HepG2 (cell line): ENCODE data around the gene CD163L1. TPM values are rescaled to one million over a fixed set of nuclear protein-coding genes. Genes with fewer than 3 reads are reported as not detected.

Experiments used
- ATAC-seq: fragments of 200-7000 bp; cut with Tn5 transposase; 3 replicates; pipeline ENCODE4 v1.9.1; 2020; ENCODE audit warnings: mild to moderate bottlenecking, moderate library complexity
- BruUV-seq: library from RNA; stranded (reverse); fragments of 400-500 nt; replicated peaks from 2 replicates; lab custom pipeline; 2021; lab: Mats Ljungman, UMichigan
- CTCF ChIA-PET: fragments of 300-600 bp; formaldehyde crosslinking; extraction: SDS; loops from one replicate; lab custom pipeline; 2021; ENCODE audit warnings: low total read pairs, inconsistent platforms, low intra/inter-chr PET ratio; lab: Yijun Ruan, JAX
- POLR2A ChIA-PET: fragments of 350-600 bp; sonication (Branson Sonifier 250); formaldehyde crosslinking; loops from one replicate; lab custom pipeline; 2020; ENCODE audit warnings: antibody characterized with exemption, inconsistent platforms; lab: Yijun Ruan, JAX
- DNase-seq: peaks from one replicate; pipeline ENCODE4 v3.0.0-alpha.2; 2015; ENCODE audit warnings: low spot score
- FAIRE-seq: peaks from 3 replicates; lab custom pipeline; 2011; peaks lifted over from hg19 to GRCh38; lab: Jason Lieb, UNC
- H2AFZ ChIP-seq: one replicate; pipeline ENCODE4 v1.6.1; 2011; ENCODE audit warnings: low read length, inconsistent platforms
- H3K27ac ChIP-seq: fragments of 300-600 bp; 3 replicates; pipeline ENCODE4 v1.8.0; 2011; ENCODE audit warnings: mixed run types, mild to moderate bottlenecking, mixed read lengths, low read length, inconsistent platforms; ENCODE audit not compliant: insufficient read depth; ENCODE audit errors: extremely low read length
- H3K27me3 ChIP-seq, 2 experiments: fragments of 200-600 bp in 1 of 2; 2 replicates in 1 of 2; 3 replicates in 1 of 2; pipeline versions ENCODE4 v1.6.0 to v1.8.0; 2011; ENCODE audit warnings: low read length in 2 of 2, mild to moderate bottlenecking in 2 of 2, moderate library complexity in 2 of 2, inconsistent platforms in 1 of 2; ENCODE audit not compliant: insufficient read depth in 2 of 2, control insufficient read depth in 1 of 2
- H3K36me3 ChIP-seq, 2 experiments: fragments of 200-600 bp in 1 of 2; replicated peaks in 1 of 2; 2 replicates in 1 of 2; 3 replicates in 1 of 2; pipeline versions ENCODE4 v1.5.1 to v1.8.0; 2011; ENCODE audit warnings: low read length in 2 of 2, inconsistent platforms in 1 of 2; ENCODE audit not compliant: insufficient read depth in 2 of 2, control insufficient read depth in 1 of 2
- H3K4me1 ChIP-seq: 2 replicates; pipeline ENCODE4 v1.5.1; 2012; ENCODE audit warnings: low read length, inconsistent platforms; ENCODE audit not compliant: insufficient read depth
- H3K4me2 ChIP-seq: 2 replicates; pipeline ENCODE4 v1.6.0; 2011; ENCODE audit warnings: low read depth, low read length, inconsistent platforms
- H3K4me3 ChIP-seq, 3 experiments: fragments of 200-600 bp in 1 of 3; sonication (generic), shearing (Covaris generic) in 1 of 3; replicated peaks in 1 of 3; 2 replicates each; pipeline ENCODE4 v1.5.1; 2011 to 2016; ENCODE audit warnings: low read length in 3 of 3, inconsistent platforms in 2 of 3, low read depth in 2 of 3, mild to moderate bottlenecking in 2 of 3, control low read depth in 1 of 3, mixed read lengths in 1 of 3; ENCODE audit not compliant: insufficient read depth in 1 of 3
- H3K79me2 ChIP-seq: one replicate; pipeline ENCODE4 v1.6.1; 2011; ENCODE audit warnings: low read length, inconsistent platforms; ENCODE audit not compliant: insufficient read depth
- H3K9ac ChIP-seq: 2 replicates; pipeline ENCODE4 v1.6.0; 2011; ENCODE audit warnings: mild to moderate bottlenecking, low read depth, low read length, inconsistent platforms; ENCODE audit not compliant: insufficient read depth
- H3K9me3 ChIP-seq: 2 replicates; pipeline ENCODE4 v1.5.1; 2012; ENCODE audit warnings: mild to moderate bottlenecking, low read length
- H4K20me1 ChIP-seq: 2 replicates; pipeline ENCODE4 v1.6.0; 2011; ENCODE audit warnings: inconsistent platforms, mild to moderate bottlenecking, low read length, moderate library complexity; ENCODE audit not compliant: insufficient read depth
- ARHGAP35 ChIP-seq: sonication (generic); formaldehyde crosslinking; IDR thresholded peaks from 2 replicates; pipeline ENCODE4 v1.9.0; 2022; ENCODE audit warnings: mild to moderate bottlenecking, inconsistent platforms, moderate library complexity, missing genetic modification reagents, borderline replicate concordance
- ATF7-NPFF ChIP-seq: sonication (generic); formaldehyde crosslinking; IDR thresholded peaks from 2 replicates; pipeline ENCODE4 v1.8.1; 2023; ENCODE audit warnings: mild to moderate bottlenecking, low read depth, missing genetic modification reagents, moderate library complexity
- DMTF1 ChIP-seq: sonication (generic); formaldehyde crosslinking; IDR thresholded peaks from 2 replicates; pipeline ENCODE4 v1.4.0; 2020; ENCODE audit warnings: mild to moderate bottlenecking, missing genetic modification reagents
- FUBP1 ChIP-seq: sonication (generic); formaldehyde crosslinking; IDR thresholded peaks from 2 replicates; pipeline ENCODE4 v1.5.1; 2020; ENCODE audit warnings: missing genetic modification reagents, mild to moderate bottlenecking, borderline replicate concordance
- GMEB1 ChIP-seq: sonication (generic); formaldehyde crosslinking; IDR thresholded peaks from 2 replicates; pipeline ENCODE4 v1.5.1; 2020; ENCODE audit warnings: missing genetic modification reagents, mild to moderate bottlenecking, borderline replicate concordance
- IRF2 ChIP-seq: IDR thresholded peaks from 2 replicates; pipeline ENCODE4 v1.6.1; 2018; ENCODE audit warnings: missing genetic modification reagents, missing compliant biosample characterization
- NPAS2 ChIP-seq: sonication (generic); formaldehyde crosslinking; IDR thresholded peaks from 2 replicates; pipeline ENCODE4 v1.8.0; 2022; ENCODE audit warnings: mild to moderate bottlenecking, missing genetic modification reagents, borderline replicate concordance
- ZBTB21 ChIP-seq: sonication (generic); formaldehyde crosslinking; IDR thresholded peaks from 2 replicates; pipeline ENCODE4 v1.4.0; 2020; ENCODE audit warnings: missing genetic modification reagents
- ZBTB42 ChIP-seq: sonication (generic); formaldehyde crosslinking; IDR thresholded peaks from 2 replicates; pipeline ENCODE4 v1.5.0; 2020; ENCODE audit warnings: mild to moderate bottlenecking, missing genetic modification reagents
- ZNF224 ChIP-seq: sonication (generic); formaldehyde crosslinking; IDR thresholded peaks from 2 replicates; pipeline ENCODE4 v1.5.0; 2020; ENCODE audit warnings: mild to moderate bottlenecking, missing genetic modification reagents
- ZNF33B ChIP-seq: sonication (generic); formaldehyde crosslinking; IDR thresholded peaks from 2 replicates; pipeline ENCODE4 v1.5.1; 2020; ENCODE audit warnings: mild to moderate bottlenecking, missing genetic modification reagents
- ZNF354B ChIP-seq: sonication (generic); formaldehyde crosslinking; IDR thresholded peaks from 2 replicates; pipeline ENCODE4 v1.8.0; 2022; ENCODE audit warnings: mild to moderate bottlenecking, missing genetic modification reagents
- ZNF446 ChIP-seq: sonication (generic); formaldehyde crosslinking; IDR thresholded peaks from 2 replicates; pipeline ENCODE4 v1.5.0; 2020; ENCODE audit warnings: mild to moderate bottlenecking, missing genetic modification reagents
- ZNF749 ChIP-seq: sonication (generic); formaldehyde crosslinking; IDR thresholded peaks from 2 replicates; pipeline ENCODE4 v1.8.0; 2022; ENCODE audit warnings: mild to moderate bottlenecking, missing genetic modification reagents, moderate library complexity, borderline replicate concordance
- ZNF772 ChIP-seq: sonication (generic); formaldehyde crosslinking; IDR thresholded peaks from 2 replicates; pipeline ENCODE4 v1.5.0; 2020; ENCODE audit warnings: mild to moderate bottlenecking, missing genetic modification reagents
- WGBS: methylation state at CpG from one replicate; pipeline ENCODE4 v1.1.6; 2017; ENCODE audit warnings: low lambda C conversion rate; 5-methylcytosine and 5-hydroxymethylcytosine counted together
- in situ Hi-C: cut with HindIII; loops from 2 replicates; pipeline ENCODE4 v1.10.0; 2017; ENCODE audit warnings: low pct_unique_long_range_greater_than_20kb; ENCODE audit not compliant: extremely low pct_ligation_motif_present
- intact Hi-C: fragments of 100-400 bp; cut with micrococcal nuclease; formaldehyde crosslinking; loops from one replicate; pipeline ENCODE4 v1.10.0; 2022; ENCODE audit not compliant: unreplicated experiment
- polyA plus RNA-seq, 8 experiments: library from polyadenylated mRNA; depleted of rRNA in 3 of 8; stranded (reverse) in 7 of 8; unstranded in 1 of 8; fragments of >200 nt; fragmentation: Illumina TruSeq in 4 of 8; extraction: Trizol in 4 of 8; gene quantifications; 2 replicates each; pipeline versions ENCODE4 v1.2.1 to v1.2.3, GENCODE V29; 2011 to 2016; ENCODE audit warnings: low read depth in 4 of 8, missing spikeins in 1 of 8, mixed read lengths in 1 of 8; ENCODE audit not compliant: insufficient read depth in 1 of 8
- total RNA-seq, 5 experiments: library from RNA; depleted of rRNA; stranded (reverse); fragments of >200 nt; fragmentation: Illumina TruSeq; extraction: Trizol; gene quantifications; 2 replicates each; pipeline ENCODE4 v1.2.3, GENCODE V29; 2016; ENCODE audit warnings: low read depth in 1 of 5

Gene CD163L1
- total and polyA plus RNA-seq, 2 of the 13 experiments (the other 11 are each of a cell fraction or from before 2014, with no cell fraction given), result 3.4 to 6.8 TPM

GRCh38 chr12:7351177-7351576, 92.8 kb downstream of the CD163L1 start (continued):
- TF ChIP-seq ARHGAP35 (CRISPR knock-in tag) (no peak), ZNF354B (CRISPR knock-in tag) (no peak)

GRCh38 chr12:7349418-7349817, 94.5 kb downstream of the CD163L1 start:
- 28% methylated on average over 4 of the region's 4 CpGs for WGBS
- ChIA-PET POLR2A (no interaction called here), CTCF (no interaction called here)
- Histone ChIP-seq H3K27ac (no peak overlapping the region), H3K4me1 (no peaks in the 10 kb centered on the region), H3K36me3 (no peaks in the 10 kb centered on the region), H3K4me2 (no peak overlapping the region), H3K4me3 (no peak overlapping the region), H3K9me3 (no peaks in the 10 kb centered on the region), H4K20me1 (no peaks in the 10 kb centered on the region), H3K27me3 (no peaks in the 10 kb centered on the region), H3K9ac (no peak overlapping the region), H3K79me2 (no peaks in the 10 kb centered on the region), H2AFZ (no peak overlapping the region)
- no peak for FAIRE-seq
- no peak for ATAC-seq
- DNase-seq, result no peak
- in situ Hi-C loops (no loop called here), intact Hi-C loops (no loop called here)
- no TSS peak for BruUV-seq
- TF ChIP-seq ZBTB21 (CRISPR knock-in tag), result no peak
- TF ChIP-seq ZNF446 (CRISPR knock-in tag), result no peak
- TF ChIP-seq FUBP1 (CRISPR knock-in tag), result no peak
- TF ChIP-seq ZNF33B (CRISPR knock-in tag), result no peak
- TF ChIP-seq ZBTB42 (CRISPR knock-in tag), result no peak
- TF ChIP-seq ZNF224 (CRISPR knock-in tag), result no peak
- no peak for TF ChIP-seq NPAS2 (CRISPR knock-in tag)
- no peak for TF ChIP-seq DMTF1 (CRISPR knock-in tag)
- TF ChIP-seq ZNF772 (CRISPR knock-in tag), result no peak
- no peak for TF ChIP-seq ZNF749
- TF ChIP-seq IRF2 (CRISPR knock-in tag), result no peak
- no peak for TF ChIP-seq GMEB1 (CRISPR knock-in tag)
- no peak for TF ChIP-seq ATF7-NPFF (CRISPR knock-in tag)
